ENCODE results near the gene HOXA9.

Gene HOXA9

GRCh38 chr7:27141137-27141922 lies 24.0 kb downstream of the HOXA9 start:
- DNase-seq (ENCODE audit: low read depth) = no peak

DNA sequence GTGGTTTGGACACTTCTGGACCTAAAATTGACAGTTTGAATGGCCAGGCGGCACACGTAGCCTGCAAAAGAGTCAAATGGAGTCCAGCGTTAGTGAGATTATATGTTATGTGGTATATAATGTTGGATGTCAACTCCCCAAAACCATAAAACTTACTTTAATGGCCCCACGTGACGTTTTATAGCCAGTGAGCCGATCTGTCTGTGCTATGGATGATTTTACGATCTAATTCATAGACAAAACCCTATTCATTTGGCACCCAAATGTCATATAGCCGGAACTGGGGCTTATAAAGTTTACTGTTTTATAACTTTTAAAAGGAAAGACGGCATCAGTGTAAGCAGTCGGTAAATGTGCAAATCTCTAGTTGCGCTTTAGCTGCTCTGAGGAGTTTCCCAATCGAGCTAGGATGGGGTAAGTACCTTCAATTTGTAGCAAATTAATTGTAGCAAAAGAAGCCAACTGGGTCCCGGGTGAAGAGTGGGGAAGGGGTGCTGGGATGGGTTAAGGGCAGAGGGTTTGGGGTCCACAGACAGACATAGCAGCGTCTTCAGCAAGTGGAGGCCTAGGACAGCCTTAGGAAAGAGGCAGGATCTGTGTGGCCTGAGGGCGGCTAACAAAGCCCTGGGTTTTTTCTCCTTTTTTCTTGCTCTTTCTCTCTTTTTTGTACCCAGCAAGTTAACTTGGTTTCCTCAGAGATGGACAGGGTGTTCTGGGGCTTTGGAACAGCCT lies 25.0 kb downstream of the HOXA9 start:
- no peak for DNase-seq (ENCODE audit: low read depth)

DNA sequence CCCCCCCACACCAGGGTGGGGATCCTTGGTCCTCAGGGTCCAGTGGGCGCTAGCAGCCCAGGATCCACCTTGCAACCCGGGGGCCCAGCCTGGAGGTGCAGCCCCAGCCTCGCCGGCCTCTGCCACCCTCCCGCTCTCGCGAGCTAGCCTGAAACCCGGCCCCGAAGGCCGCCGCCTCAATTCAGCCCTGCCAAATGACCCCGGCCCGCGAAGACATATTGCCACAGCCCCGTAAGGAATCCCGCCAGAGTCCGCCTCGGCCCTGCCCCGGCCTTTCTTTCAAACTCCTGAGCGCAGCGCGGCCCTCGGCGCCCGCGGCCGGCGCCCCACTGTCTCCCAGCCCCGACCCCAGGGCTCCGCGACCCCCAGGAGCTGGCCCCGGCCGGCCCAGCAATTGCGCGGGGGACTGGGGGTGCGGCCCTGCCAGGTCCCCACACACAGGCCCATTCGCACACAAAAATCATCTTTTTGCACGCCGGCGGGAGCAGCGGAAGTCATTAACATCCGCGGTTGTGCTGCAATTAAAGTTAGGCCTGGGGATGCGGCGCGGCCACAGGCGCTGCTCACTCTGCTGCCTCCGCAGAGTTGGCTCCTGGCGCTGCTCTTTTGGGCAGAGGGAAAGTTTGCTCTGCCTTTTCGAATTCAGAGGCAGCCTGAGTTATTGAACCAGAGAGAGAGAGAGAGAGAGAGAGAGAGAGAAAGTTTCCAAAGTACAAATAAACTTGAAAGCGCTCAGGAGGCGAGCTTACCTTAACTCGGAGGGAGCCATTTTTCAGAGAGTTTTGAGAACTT lies 25.8 kb downstream of the HOXA9 start:
- DNase-seq (ENCODE audit: low read depth) = no peak

- no peak for DNase-seq (ENCODE audit: low read depth)
These were observed 26.4 kb downstream of the HOXA9 start for GRCh38 chr7:27138985-27139333.

DNA sequence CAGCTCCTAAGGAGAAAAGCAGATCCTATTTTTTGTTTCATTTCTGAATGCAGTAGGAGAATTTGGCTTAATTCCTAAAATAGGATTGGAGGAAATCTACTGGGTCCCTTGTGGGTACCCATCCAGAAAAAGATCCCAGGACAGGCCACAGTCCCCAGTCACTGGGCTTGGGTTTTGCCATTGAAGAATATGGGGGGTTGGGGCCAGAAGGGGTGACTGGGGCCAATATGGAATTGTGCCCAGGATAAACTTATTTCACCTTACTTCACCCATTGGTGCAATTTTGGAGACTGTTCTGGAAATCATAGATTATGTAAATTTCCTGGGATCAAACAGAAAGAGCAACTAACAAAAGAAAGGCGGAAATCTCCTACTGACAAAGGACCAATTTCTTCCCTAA lies 26.9 kb downstream of the HOXA9 start:
- no peak for DNase-seq (ENCODE audit: low read depth)

DNA sequence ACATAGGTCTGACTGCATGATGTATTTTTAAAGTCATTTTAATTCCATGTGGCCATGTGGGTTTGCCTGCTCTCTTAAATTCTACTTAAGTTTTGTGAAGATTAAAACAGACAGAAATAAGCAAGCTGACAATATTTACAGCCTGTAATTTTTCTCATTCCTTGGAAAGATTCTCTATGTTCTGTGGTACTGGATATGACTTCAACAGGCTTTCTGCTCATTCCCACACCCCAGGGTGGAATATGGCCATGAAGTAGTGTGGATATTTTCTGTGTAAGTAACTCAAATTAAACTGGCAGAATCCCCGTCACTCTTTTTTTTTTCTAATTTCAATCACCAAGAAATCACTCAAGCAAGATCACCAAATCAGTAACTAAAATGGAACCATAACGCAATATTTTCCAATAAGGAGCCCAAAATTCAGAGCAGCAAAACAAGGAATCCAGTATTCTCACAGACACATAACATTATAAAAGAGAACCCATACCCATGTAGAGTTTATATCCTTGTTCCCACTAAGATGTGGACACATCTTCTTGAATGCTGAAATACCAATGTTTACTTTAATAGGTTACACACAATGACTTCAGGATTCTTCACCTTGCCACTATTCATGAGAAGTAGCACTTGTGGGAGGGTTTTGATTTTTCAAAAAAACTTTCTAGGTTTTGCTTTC lies 27.6 kb downstream of the HOXA9 start:
- DNase-seq (ENCODE audit: low read depth) = no peak

GRCh38 chr7:27134392-27134791 lies 30.9 kb downstream of the HOXA9 start:
- no peak for DNase-seq (ENCODE audit: low read depth)

- DNase-seq (ENCODE audit: low read depth) = no peak
These were observed 31.7 kb downstream of the HOXA9 start for GRCh38 chr7:27133409-27134231.

- DNase-seq (ENCODE audit: low read depth) = no peak
These were observed 32.4 kb downstream of the HOXA9 start for GRCh38 chr7:27132978-27133377.

GRCh38 chr7:27132214-27132613 lies 33.1 kb downstream of the HOXA9 start:
- DNase-seq (ENCODE audit: low read depth) = no peak

- DNase-seq (ENCODE audit: low read depth) = no peak
These were observed 33.9 kb downstream of the HOXA9 start for GRCh38 chr7:27131390-27131819.

GRCh38 chr7:27130540-27131389 lies 34.6 kb downstream of the HOXA9 start, which contains the start of gene HOXA4:
Gene HOXA4 (minus strand): TSS chr7:27130757. CDS start chr7:27130733, 24 bp downstream.
- peak; percentile 48 for DNase-seq (ENCODE audit: low read depth)

GRCh38 chr7:27129729-27130539 lies 35.4 kb downstream of the HOXA9 start:
- no peak for DNase-seq (ENCODE audit: low read depth)

- no peak for DNase-seq (ENCODE audit: low read depth)
These were observed 36.3 kb downstream of the HOXA9 start for GRCh38 chr7:27128776-27129728.

- no peak for DNase-seq (ENCODE audit: low read depth)
These were observed 37.3 kb downstream of the HOXA9 start for GRCh38 chr7:27128034-27128433.

- DNase-seq (ENCODE audit: low read depth) = no peak
These were observed 38.6 kb downstream of the HOXA9 start for GRCh38 chr7:27126596-27127327.

- DNase-seq (ENCODE audit: low read depth) = no peak
These were observed 39.3 kb downstream of the HOXA9 start for GRCh38 chr7:27125986-27126394.

Measured in activated T-cell treated with anti-CD3 and anti-CD28 coated beads for 24 hours (primary cell).